Calu3 (cell line): ENCODE measurements around the gene ITGA2. TPM values are rescaled to one million over a fixed set of nuclear protein-coding genes. Genes with fewer than 3 reads are reported as not detected.

Experiments
- BruUV-seq: library from RNA; stranded (reverse); fragments of 400-500 nt; replicated peaks from 2 replicates; lab custom pipeline; 2021; lab: Mats Ljungman, UMichigan
- CTCF ChIA-PET: fragments of 300-600 bp; sonication (Branson Sonifier 250); formaldehyde crosslinking; loops from one replicate; lab custom pipeline; 2022; ENCODE audit warnings: antibody characterized with exemption; lab: Charles Lee
- DNase-seq: peaks from one replicate; pipeline ENCODE4 v3.0.0; 2022
- H3K27ac Mint-ChIP-seq: one replicate; pipeline ENCODE4 v1.8.0; 2022; ENCODE audit warnings: mixed read lengths; ENCODE audit not compliant: unreplicated experiment
- H3K27me3 Mint-ChIP-seq: one replicate; pipeline ENCODE4 v1.8.0; 2022; ENCODE audit warnings: mixed read lengths; ENCODE audit not compliant: unreplicated experiment
- H3K36me3 Mint-ChIP-seq: one replicate; pipeline ENCODE4 v1.8.0; 2022; ENCODE audit warnings: mild to moderate bottlenecking, moderate library complexity, mixed read lengths; ENCODE audit not compliant: insufficient read depth, unreplicated experiment
- H3K4me1 Mint-ChIP-seq: one replicate; pipeline ENCODE4 v1.8.0; 2022; ENCODE audit warnings: mild to moderate bottlenecking, low read depth, mixed read lengths; ENCODE audit not compliant: unreplicated experiment
- H3K4me3 Mint-ChIP-seq: one replicate; pipeline ENCODE4 v1.8.0; 2022; ENCODE audit warnings: mild to moderate bottlenecking, low read depth, moderate library complexity, mixed read lengths; ENCODE audit not compliant: unreplicated experiment
- H3K9me3 Mint-ChIP-seq: one replicate; pipeline ENCODE4 v1.8.0; 2022; ENCODE audit warnings: low read depth, mixed read lengths; ENCODE audit not compliant: unreplicated experiment
- CTCF ChIP-seq: fragments of 200-600 bp; IDR thresholded peaks from one replicate; pipeline ENCODE4 v1.8.0; 2022; ENCODE audit warnings: antibody characterized with exemption; ENCODE audit not compliant: unreplicated experiment
- intact Hi-C: fragments of 100-400 bp; cut with micrococcal nuclease; formaldehyde crosslinking; loops from one replicate; pipeline ENCODE4 v1.10.0; 2022; ENCODE audit not compliant: unreplicated experiment
- total RNA-seq: library from RNA; stranded (reverse); gene quantifications from 2 replicates; pipeline ENCODE4 v1.2.3, GENCODE V29; 2022

Gene ITGA2
- total RNA-seq, 1 experiment from 2014 or later = 91.9 TPM

DNA sequence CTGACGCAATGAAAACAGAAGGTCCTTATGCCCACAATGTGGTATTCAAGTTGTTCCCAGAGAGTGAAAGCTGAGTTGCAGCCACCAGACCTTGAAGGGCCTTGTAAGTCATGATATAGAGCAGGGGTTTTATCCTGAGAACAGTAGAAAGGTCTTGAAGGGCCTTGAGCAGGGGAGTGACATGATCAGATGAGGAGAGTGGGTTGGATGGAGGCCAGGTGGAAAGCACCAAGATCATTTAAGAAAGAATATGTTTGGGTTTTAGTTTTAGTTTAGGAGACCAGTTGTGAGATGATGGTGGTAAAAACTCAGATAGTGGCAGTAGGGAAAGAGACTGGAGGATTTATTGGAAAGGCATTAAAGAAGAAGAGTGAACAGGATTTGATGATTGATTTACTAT, 5.9 kb downstream of the ITGA2 start:
- H3K4me3 Mint-ChIP-seq = no peak overlapping the region
- no peak overlapping the region for H3K27ac Mint-ChIP-seq
- BruUV-seq = no TSS peak
- DNase-seq = no peak
- no peaks in the 10 kb centered on the region for H3K9me3 Mint-ChIP-seq
- H3K4me1 Mint-ChIP-seq = peaks cover 21% of the 10 kb centered on the region
- intact Hi-C loops = loop anchor here (5.0 kb wide), 1 partner anchor 37 kb away; no protein-coding TSS in a partner anchor
- H3K27me3 Mint-ChIP-seq = no peaks in the 10 kb centered on the region
- CTCF ChIA-PET = interaction anchor here (3.6 kb wide), 1 partner anchor 46 kb away, joined by 14 read pairs; no protein-coding TSS in a partner anchor
- H3K36me3 Mint-ChIP-seq = peaks cover 39% of the 10 kb centered on the region
- TF ChIP-seq CTCF = no peak

DNA sequence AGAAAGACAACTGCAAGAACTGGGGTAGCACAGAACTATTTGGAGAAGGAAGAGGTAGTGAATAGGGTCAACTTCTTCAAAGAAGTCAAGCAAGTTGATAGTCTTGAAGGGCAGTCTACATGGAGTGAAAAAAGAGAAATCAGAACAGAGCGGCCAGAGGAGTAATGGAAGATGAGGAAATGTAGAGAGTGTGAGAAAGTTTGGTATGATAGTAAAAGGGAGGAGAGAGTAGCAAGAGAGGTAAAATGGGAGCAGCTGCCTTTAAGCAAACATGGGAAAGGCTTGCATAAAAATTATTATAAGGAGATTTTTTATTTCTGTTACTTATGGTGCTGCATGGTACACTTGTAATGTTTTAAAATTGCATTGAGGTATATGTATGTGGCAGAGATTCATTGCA, 6.8 kb downstream of the ITGA2 start:
- BruUV-seq = no TSS peak
- Mint-ChIP-seq H3K27me3 (no peaks in the 10 kb centered on the region), H3K4me3 (no peak overlapping the region), H3K27ac (no peak overlapping the region), H3K4me1 (peaks cover 21% of the 10 kb centered on the region), H3K36me3 (peaks cover 39% of the 10 kb centered on the region), H3K9me3 (no peaks in the 10 kb centered on the region)
- DNase-seq = no peak
- CTCF ChIA-PET = interaction anchor here (0.5 to 3.6 kb wide), 2 partner anchors 47 to 193 kb away, joined by 3 to 14 read pairs; no protein-coding TSS in a partner anchor
- no peak for TF ChIP-seq CTCF
- intact Hi-C loops = loop anchor here (5.0 kb wide), 1 partner anchor 36 kb away; no protein-coding TSS in a partner anchor

GRCh38 chr5:52996979-52997378, 7.8 kb downstream of the ITGA2 start:
- Mint-ChIP-seq H3K9me3 (no peaks in the 10 kb centered on the region), H3K27me3 (no peaks in the 10 kb centered on the region), H3K4me3 (peak overlapping the region; percentile 21), H3K4me1 (peaks cover 18% of the 10 kb centered on the region), H3K36me3 (peaks cover 33% of the 10 kb centered on the region), H3K27ac (peak overlapping the region; percentile 13)
- CTCF ChIA-PET = interaction anchor here (1.1 to 3.6 kb wide), 4 partner anchors 8 to 48 kb away, joined by 3 to 14 read pairs (median 6); partner anchors contain the start of gene ITGA2
- BruUV-seq = no TSS peak
- TF ChIP-seq CTCF = no peak
- intact Hi-C loops = loop anchor here (5.0 kb wide), 1 partner anchor 35 kb away; no protein-coding TSS in a partner anchor
- DNase-seq = no peak

DNA sequence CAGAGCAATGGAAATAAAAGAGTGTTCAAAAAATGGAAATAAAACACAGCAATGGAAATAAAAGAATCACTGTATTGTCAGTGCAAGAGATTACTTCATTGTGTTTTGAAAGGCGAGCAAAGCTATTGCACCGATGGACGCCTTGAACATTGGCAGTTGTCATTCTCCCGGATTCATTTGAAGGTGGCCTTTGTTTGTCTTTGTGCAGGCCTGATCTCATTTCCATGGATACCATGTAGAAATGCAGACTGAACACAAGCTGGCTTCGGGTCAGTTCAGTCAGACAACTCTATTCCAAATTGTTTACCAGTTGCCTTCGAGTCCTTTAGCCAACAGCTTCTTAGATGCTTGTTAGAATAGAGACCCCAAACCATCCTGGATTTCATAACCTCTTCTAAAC, 8.3 kb downstream of the ITGA2 start:
- DNase-seq = peak; percentile 23
- no TSS peak for BruUV-seq
- CTCF ChIA-PET = interaction anchor here (1.1 to 3.6 kb wide), 4 partner anchors 9 to 49 kb away, joined by 3 to 14 read pairs (median 6); partner anchors contain the start of gene ITGA2
- no peaks in the 10 kb centered on the region for H3K27me3 Mint-ChIP-seq
- no peaks in the 10 kb centered on the region for H3K9me3 Mint-ChIP-seq
- intact Hi-C loops = loop anchor here (5.0 kb wide), 1 partner anchor 35 kb away; no protein-coding TSS in a partner anchor
- H3K27ac Mint-ChIP-seq = peak overlapping the region; percentile 13
- H3K4me3 Mint-ChIP-seq = peak overlapping the region; percentile 21
- peaks cover 29% of the 10 kb centered on the region for H3K36me3 Mint-ChIP-seq
- H3K4me1 Mint-ChIP-seq = peaks cover 13% of the 10 kb centered on the region
- no peak for TF ChIP-seq CTCF
